ENCODE results near the gene AQP6. TPM values are rescaled to one million over a fixed set of nuclear protein-coding genes. Genes with fewer than 3 reads are reported as not detected.

AQP6 gene
- polyA plus RNA-seq: not detected

- Mint-ChIP-seq H3K4me1 (peaks cover 0 to 2% (median 0%) of the 10 kb centered on the region in 3 donors), H3K27ac (no peak within 1 kb of the TSS), H3K4me3 (no peak within 1 kb of the TSS), H3K9me3 (no peaks in the 10 kb centered on the region), H3K27me3 (peaks cover 3% of the 10 kb centered on the region), H3K36me3 (no peaks in the 10 kb centered on the region)
Observed at GRCh38 chr12:49972641-49973360, at the start of gene AQP6. AQP6 (plus strand) TSS chr12:49972947; CDS start chr12:49973174, 227 bp downstream.

GRCh38 chr12:49923035-49923644, 49.6 kb upstream of the AQP6 start:
- H3K4me1 Mint-ChIP-seq: no peaks in the 10 kb centered on the region
- no peaks in the 10 kb centered on the region for H3K9me3 Mint-ChIP-seq
- no peak overlapping the region for H3K27ac Mint-ChIP-seq
- peaks cover 3% of the 10 kb centered on the region for H3K27me3 Mint-ChIP-seq
- H3K4me3 Mint-ChIP-seq: no peak overlapping the region
- no peaks in the 10 kb centered on the region for H3K36me3 Mint-ChIP-seq

GRCh38 chr12:49923880-49924556, 48.7 kb upstream of the AQP6 start:
- no peaks in the 10 kb centered on the region for H3K9me3 Mint-ChIP-seq
- no peaks in the 10 kb centered on the region for H3K36me3 Mint-ChIP-seq
- no peak overlapping the region for H3K27ac Mint-ChIP-seq
- H3K4me1 Mint-ChIP-seq: no peaks in the 10 kb centered on the region
- peaks cover 3% of the 10 kb centered on the region for H3K27me3 Mint-ChIP-seq
- no peak overlapping the region for H3K4me3 Mint-ChIP-seq

GRCh38 chr12:49924628-49925246, 48.0 kb upstream of the AQP6 start:
- no peaks in the 10 kb centered on the region for H3K36me3 Mint-ChIP-seq
- H3K27ac Mint-ChIP-seq: no peak overlapping the region
- H3K9me3 Mint-ChIP-seq: no peaks in the 10 kb centered on the region
- no peaks in the 10 kb centered on the region for H3K4me1 Mint-ChIP-seq
- peaks cover 6% of the 10 kb centered on the region for H3K27me3 Mint-ChIP-seq
- no peak overlapping the region for H3K4me3 Mint-ChIP-seq

- Mint-ChIP-seq H3K9me3 (no peaks in the 10 kb centered on the region), H3K4me3 (no peak overlapping the region), H3K27me3 (peaks cover 7% of the 10 kb centered on the region), H3K4me1 (no peaks in the 10 kb centered on the region), H3K36me3 (no peaks in the 10 kb centered on the region), H3K27ac (no peak overlapping the region)
Observed at GRCh38 chr12:49925433-49926204, 47.1 kb upstream of the AQP6 start.

- H3K9me3 Mint-ChIP-seq: no peaks in the 10 kb centered on the region
- no peaks in the 10 kb centered on the region for H3K36me3 Mint-ChIP-seq
- no peak overlapping the region for H3K4me3 Mint-ChIP-seq
- H3K4me1 Mint-ChIP-seq: no peaks in the 10 kb centered on the region
- peaks cover 5% of the 10 kb centered on the region for H3K27me3 Mint-ChIP-seq
- H3K27ac Mint-ChIP-seq: no peak overlapping the region
Observed at GRCh38 chr12:49928471-49928870, 44.3 kb upstream of the AQP6 start.

- no peaks in the 10 kb centered on the region for H3K4me1 Mint-ChIP-seq
- peaks cover 5% of the 10 kb centered on the region for H3K27me3 Mint-ChIP-seq
- H3K36me3 Mint-ChIP-seq: no peaks in the 10 kb centered on the region
- no peak overlapping the region for H3K27ac Mint-ChIP-seq
- no peak overlapping the region for H3K4me3 Mint-ChIP-seq
- H3K9me3 Mint-ChIP-seq: no peaks in the 10 kb centered on the region
Observed at GRCh38 chr12:49929581-49929980, 43.2 kb upstream of the AQP6 start.

- Mint-ChIP-seq H3K36me3 (no peaks in the 10 kb centered on the region), H3K27ac (no peak overlapping the region), H3K27me3 (peaks cover 5% of the 10 kb centered on the region), H3K4me3 (no peak overlapping the region), H3K4me1 (no peaks in the 10 kb centered on the region), H3K9me3 (no peaks in the 10 kb centered on the region)
Observed at GRCh38 chr12:49930515-49931288, 42.0 kb upstream of the AQP6 start.

- no peak overlapping the region for H3K27ac Mint-ChIP-seq
- no peaks in the 10 kb centered on the region for H3K36me3 Mint-ChIP-seq
- no peak overlapping the region for H3K4me3 Mint-ChIP-seq
- H3K4me1 Mint-ChIP-seq: no peaks in the 10 kb centered on the region
- no peaks in the 10 kb centered on the region for H3K9me3 Mint-ChIP-seq
- H3K27me3 Mint-ChIP-seq: peaks cover 5% of the 10 kb centered on the region
Observed at GRCh38 chr12:49932023-49932422, 40.7 kb upstream of the AQP6 start.

- H3K4me1 Mint-ChIP-seq: no peaks in the 10 kb centered on the region
- peaks cover 5% of the 10 kb centered on the region for H3K27me3 Mint-ChIP-seq
- H3K27ac Mint-ChIP-seq: no peak overlapping the region
- H3K36me3 Mint-ChIP-seq: no peaks in the 10 kb centered on the region
- H3K9me3 Mint-ChIP-seq: no peaks in the 10 kb centered on the region
- H3K4me3 Mint-ChIP-seq: no peak overlapping the region
Observed at GRCh38 chr12:49932533-49933130, 40.1 kb upstream of the AQP6 start.

- Mint-ChIP-seq H3K4me3 (no peak overlapping the region), H3K36me3 (no peaks in the 10 kb centered on the region), H3K27ac (no peak overlapping the region), H3K9me3 (no peaks in the 10 kb centered on the region), H3K27me3 (peaks cover 5% of the 10 kb centered on the region), H3K4me1 (no peaks in the 10 kb centered on the region)
Observed at GRCh38 chr12:49933796-49934195, 39.0 kb upstream of the AQP6 start.

GRCh38 chr12:49934505-49934904, 38.2 kb upstream of the AQP6 start:
- no peaks in the 10 kb centered on the region for H3K9me3 Mint-ChIP-seq
- H3K36me3 Mint-ChIP-seq: no peaks in the 10 kb centered on the region
- H3K4me1 Mint-ChIP-seq: no peaks in the 10 kb centered on the region
- no peak overlapping the region for H3K4me3 Mint-ChIP-seq
- no peak overlapping the region for H3K27ac Mint-ChIP-seq
- peaks cover 5% of the 10 kb centered on the region for H3K27me3 Mint-ChIP-seq

- no peaks in the 10 kb centered on the region for H3K36me3 Mint-ChIP-seq
- no peak overlapping the region for H3K27ac Mint-ChIP-seq
- H3K4me1 Mint-ChIP-seq: peaks cover 2 to 4% (median 3%) of the 10 kb centered on the region in 3 donors
- H3K27me3 Mint-ChIP-seq: peaks cover under 1% of the 10 kb centered on the region
- H3K9me3 Mint-ChIP-seq: no peaks in the 10 kb centered on the region
- H3K4me3 Mint-ChIP-seq: no peak overlapping the region
Observed at GRCh38 chr12:49936925-49937324, 35.8 kb upstream of the AQP6 start.
